ENCODE results near the gene PITHD1. TPM values are rescaled to one million over a fixed set of nuclear protein-coding genes. Genes with fewer than 3 reads are reported as not detected.

The PITHD1 gene
- total RNA-seq, 3 donors from 2014 or later: 46.9 to 62.8 (median 60.3) TPM

DNA sequence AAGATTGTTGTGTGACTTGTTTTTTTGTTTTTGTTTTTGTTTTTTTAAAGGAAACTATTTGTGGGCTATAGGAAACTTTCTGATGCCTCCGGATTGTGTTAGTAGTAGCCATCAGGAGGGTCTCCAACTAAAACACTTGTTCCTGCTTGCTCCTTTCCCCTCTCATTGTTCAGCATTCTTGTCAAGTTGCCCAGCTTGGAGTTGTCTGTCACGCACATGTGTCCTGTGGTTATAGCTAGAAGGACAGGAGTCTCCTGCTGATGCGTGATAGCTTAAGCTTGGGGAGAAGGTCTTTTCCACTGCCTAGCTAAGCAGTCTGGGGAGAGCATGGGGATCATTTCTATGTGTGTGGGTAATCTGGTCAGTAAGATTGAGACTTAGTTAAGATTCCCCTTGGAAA, 9.5 kb downstream of the PITHD1 start:
- TF ChIP-seq, protein P1, sequence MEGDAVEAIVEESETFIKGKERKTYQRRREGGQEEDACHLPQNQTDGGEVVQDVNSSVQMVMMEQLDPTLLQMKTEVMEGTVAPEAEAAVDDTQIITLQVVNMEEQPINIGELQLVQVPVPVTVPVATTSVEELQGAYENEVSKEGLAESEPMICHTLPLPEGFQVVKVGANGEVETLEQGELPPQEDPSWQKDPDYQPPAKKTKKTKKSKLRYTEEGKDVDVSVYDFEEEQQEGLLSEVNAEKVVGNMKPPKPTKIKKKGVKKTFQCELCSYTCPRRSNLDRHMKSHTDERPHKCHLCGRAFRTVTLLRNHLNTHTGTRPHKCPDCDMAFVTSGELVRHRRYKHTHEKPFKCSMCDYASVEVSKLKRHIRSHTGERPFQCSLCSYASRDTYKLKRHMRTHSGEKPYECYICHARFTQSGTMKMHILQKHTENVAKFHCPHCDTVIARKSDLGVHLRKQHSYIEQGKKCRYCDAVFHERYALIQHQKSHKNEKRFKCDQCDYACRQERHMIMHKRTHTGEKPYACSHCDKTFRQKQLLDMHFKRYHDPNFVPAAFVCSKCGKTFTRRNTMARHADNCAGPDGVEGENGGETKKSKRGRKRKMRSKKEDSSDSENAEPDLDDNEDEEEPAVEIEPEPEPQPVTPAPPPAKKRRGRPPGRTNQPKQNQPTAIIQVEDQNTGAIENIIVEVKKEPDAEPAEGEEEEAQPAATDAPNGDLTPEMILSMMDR (IDR thresholded peaks at IDR 0.05): no peak
- TF ChIP-seq POLR2A (IDR thresholded peaks at IDR 0.05) (no peak), POLR2AphosphoS5 (IDR thresholded peaks at IDR 0.05) (no peak)
- Histone ChIP-seq H3K27me3 (no peaks in the 10 kb centered on the region), H3K4me1 (peaks cover 0 to 13% of the 10 kb centered on the region in 2 donors), H3K4me3 (no peak overlapping the region), H3K9me3 (no peaks in the 10 kb centered on the region), H3K27ac (no peak overlapping the region), H3K36me3 (no peaks in the 10 kb centered on the region)
- DNase-seq (ENCODE audit: low spot score in 2 of 2): no peak
- intact Hi-C loops (cut with DNase I; ENCODE audit: low total_unique reads): no loop called here

DNA sequence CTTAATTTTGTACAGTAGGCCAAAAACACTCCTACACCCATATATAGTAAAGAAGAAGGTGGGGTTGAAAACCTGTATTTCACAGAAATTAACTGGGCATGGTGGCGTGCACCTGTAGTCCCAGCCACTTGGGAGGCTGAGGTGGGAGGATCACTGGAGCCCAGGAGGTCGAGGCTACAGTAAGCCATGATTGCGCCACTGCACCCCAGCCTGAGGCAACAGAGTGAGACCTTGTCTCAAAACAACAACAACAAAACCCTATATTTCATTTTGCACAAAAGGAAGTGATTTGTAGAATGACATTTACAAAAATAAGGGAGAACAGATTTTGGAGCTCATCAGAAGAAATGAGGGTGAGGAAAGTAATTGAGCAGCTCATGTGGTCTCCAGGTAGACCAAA, 10.5 kb downstream of the PITHD1 start:
- no peak for TF ChIP-seq POLR2A (IDR thresholded peaks at IDR 0.05)
- no peak for TF ChIP-seq POLR2AphosphoS5 (IDR thresholded peaks at IDR 0.05)
- TF ChIP-seq, protein P1 (IDR thresholded peaks at IDR 0.05): no peak
- Histone ChIP-seq H3K36me3 (no peaks in the 10 kb centered on the region), H3K4me1 (peaks cover 0 to 14% of the 10 kb centered on the region in 2 donors), H3K27me3 (no peaks in the 10 kb centered on the region), H3K4me3 (no peak overlapping the region), H3K27ac (no peak overlapping the region), H3K9me3 (no peaks in the 10 kb centered on the region)
- no peak for DNase-seq (ENCODE audit: low spot score in 2 of 2)
- intact Hi-C loops (cut with DNase I; ENCODE audit: low total_unique reads): no loop called here

DNA sequence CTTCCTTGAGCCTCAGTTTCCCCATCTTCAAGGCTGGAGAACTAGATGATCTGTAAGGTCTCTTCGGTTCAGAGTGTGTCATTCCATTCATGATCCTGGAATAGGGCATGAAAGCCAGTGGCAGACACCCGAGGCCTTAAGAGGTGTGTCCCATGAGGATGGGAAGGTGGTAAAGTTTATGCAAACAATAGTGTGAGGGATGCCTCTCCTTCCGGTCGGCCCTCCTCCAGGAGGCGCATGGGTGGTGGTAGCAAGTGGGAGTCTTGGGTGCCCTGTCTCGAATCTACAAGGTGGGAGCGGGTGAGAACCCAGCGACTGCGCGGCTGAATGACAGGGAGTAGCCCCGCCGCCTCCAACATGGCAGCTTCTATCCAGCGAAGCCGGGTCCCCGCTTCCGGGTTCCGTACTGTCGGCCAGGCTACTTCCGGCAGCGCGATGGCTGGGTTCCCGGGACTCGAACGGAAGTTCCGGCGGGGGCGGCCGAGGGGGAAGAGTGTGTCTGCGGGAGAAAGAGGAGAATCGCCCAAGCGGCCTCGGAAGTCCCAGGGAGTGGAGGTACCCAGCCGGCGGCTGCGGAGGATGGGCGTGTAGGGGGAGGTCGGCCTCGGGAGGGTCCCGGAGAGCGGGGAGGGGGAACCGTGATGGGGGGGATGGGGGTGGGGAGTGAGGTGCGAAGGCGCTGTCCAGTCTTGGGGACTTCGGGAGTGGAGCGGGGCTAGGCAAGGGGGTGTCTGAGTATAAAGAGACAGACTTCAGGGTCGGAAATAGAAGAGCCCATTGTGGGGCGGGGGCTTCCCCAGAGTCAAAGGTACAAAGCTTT, 12.7 kb downstream of the PITHD1 start, which contains the start of gene LYPLA2:
TSS of gene LYPLA2 (plus strand) at position 450 of the 820 bp plus-strand sequence. CDS start 1,538 bp downstream, outside the sequence.
- intact Hi-C loops (cut with DNase I; ENCODE audit: low total_unique reads): no loop called here
- peak; percentile 91 to 95 for DNase-seq (ENCODE audit: low spot score in 2 of 2)
- TF ChIP-seq POLR2AphosphoS5 (IDR thresholded peaks at IDR 0.05): peak; percentile 59 to 69 (median 68)
- TF ChIP-seq POLR2A (IDR thresholded peaks at IDR 0.05): no peak
- H3K36me3 ChIP-seq: no peaks in the 10 kb centered on the region
- H3K9me3 ChIP-seq: no peaks in the 10 kb centered on the region
- H3K4me1 ChIP-seq: peaks cover 0 to 14% of the 10 kb centered on the region in 2 donors
- peak within 1 kb of the TSS; percentile 82 to 89 for H3K27ac ChIP-seq
- H3K27me3 ChIP-seq: no peaks in the 10 kb centered on the region
- peak within 1 kb of the TSS; percentile 70 to 94 (median 85) for H3K4me3 ChIP-seq

DNA sequence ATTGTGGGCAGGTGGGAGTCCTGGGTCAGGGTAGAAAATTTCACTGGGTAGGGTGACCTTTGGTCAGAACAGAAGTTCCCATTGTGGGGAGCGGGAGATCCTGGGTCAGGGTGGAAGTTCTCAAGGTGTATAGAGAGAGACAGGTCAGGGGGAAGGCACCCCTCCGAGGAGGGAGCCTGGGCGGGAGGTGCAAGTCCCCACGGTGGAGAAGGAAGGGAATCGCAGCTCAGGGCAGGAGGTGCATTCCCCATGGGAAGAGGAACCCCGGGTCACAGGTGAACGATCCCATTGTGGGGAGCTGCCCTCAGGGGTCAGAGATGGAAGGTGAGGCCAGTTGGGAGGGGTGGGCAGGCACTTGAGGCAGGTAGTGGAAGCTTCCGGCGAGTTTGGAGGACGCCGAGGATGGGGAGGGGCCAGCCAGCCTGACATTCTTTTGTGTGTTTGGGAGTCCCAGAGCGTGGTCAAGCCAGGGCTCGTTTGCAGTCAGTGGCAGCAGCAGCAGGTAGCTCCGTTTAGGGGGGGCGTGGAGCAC, 13.4 kb downstream of the PITHD1 start:
- H3K36me3 ChIP-seq: no peaks in the 10 kb centered on the region
- intact Hi-C loops (cut with DNase I; ENCODE audit: low total_unique reads): no loop called here
- no peaks in the 10 kb centered on the region for H3K27me3 ChIP-seq
- no peak for TF ChIP-seq POLR2A (IDR thresholded peaks at IDR 0.05)
- TF ChIP-seq, protein P1 (IDR thresholded peaks at IDR 0.05): no peak
- TF ChIP-seq POLR2AphosphoS5 (IDR thresholded peaks at IDR 0.05): no peak
- no peak for DNase-seq (ENCODE audit: low spot score in 2 of 2)
- H3K4me3 ChIP-seq: peak overlapping the region; percentile 70 to 94 (median 85)
- no peaks in the 10 kb centered on the region for H3K9me3 ChIP-seq
- H3K27ac ChIP-seq: peak overlapping the region; percentile 82 to 89
- peaks cover 0 to 14% of the 10 kb centered on the region in 2 donors for H3K4me1 ChIP-seq

DNA sequence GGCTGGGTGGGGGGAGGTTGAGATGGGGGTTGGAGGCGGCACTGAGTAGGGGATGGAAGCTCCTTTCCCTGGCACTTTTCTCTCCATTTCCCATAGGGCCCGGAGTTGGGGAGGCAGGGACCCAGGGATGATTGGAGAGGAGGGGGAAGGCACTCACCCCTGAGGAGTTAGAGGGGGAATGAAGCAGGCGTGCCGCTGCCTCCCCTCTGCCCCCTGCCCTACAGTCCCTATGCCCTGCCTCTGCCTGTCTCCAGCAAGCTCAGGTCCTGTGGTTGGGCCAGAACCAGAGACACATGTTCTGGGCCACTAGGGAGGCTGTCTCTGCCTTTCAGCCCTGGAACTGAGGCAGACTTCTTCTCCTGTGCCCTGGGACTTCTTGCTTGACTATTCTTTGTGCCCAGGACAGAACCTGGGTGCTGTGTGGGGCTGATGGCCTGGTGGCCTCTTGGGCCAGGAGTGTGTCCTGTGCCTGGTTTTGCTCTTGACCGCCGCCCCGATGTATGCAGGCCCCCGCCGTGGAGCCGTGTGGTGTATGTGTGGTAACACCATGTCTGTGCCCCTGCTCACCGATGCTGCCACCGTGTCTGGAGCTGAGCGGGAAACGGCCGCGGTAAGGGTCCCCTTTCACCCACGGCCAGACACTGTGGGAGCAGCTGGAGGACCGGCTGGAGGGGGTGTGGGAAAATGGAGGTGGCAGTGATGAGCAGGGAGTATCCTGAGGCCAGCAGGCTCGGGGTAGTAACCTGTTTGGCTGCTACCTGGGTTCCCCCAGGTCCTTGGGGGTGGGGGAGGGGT, 14.1 kb downstream of the PITHD1 start:
- TF ChIP-seq POLR2A (IDR thresholded peaks at IDR 0.05) (no peak), POLR2AphosphoS5 (IDR thresholded peaks at IDR 0.05) (no peak)
- TF ChIP-seq, protein P1 (IDR thresholded peaks at IDR 0.05): no peak

More for the DNA sequence above, 14.1 kb downstream of the PITHD1 start:
- peaks cover 0 to 14% of the 10 kb centered on the region in 2 donors for H3K4me1 ChIP-seq
- no peaks in the 10 kb centered on the region for H3K27me3 ChIP-seq
- peak overlapping the region; percentile 62 to 82 for H3K27ac ChIP-seq
- H3K9me3 ChIP-seq: no peaks in the 10 kb centered on the region
- H3K4me3 ChIP-seq: peak overlapping the region; percentile 70 to 94 (median 85)
- intact Hi-C loops (cut with DNase I; ENCODE audit: low total_unique reads): no loop called here
- no peaks in the 10 kb centered on the region for H3K36me3 ChIP-seq
- no peak for DNase-seq (ENCODE audit: low spot score in 2 of 2)

Measured in breast epithelium (tissue), 4 donors.